ENCODE data around the gene CDH13. TPM values are rescaled to one million over a fixed set of nuclear protein-coding genes. Genes with fewer than 3 reads are reported as not detected.

Gene CDH13
- total RNA-seq, 1 experiment from 2014 or later: 49.3 TPM

DNA sequence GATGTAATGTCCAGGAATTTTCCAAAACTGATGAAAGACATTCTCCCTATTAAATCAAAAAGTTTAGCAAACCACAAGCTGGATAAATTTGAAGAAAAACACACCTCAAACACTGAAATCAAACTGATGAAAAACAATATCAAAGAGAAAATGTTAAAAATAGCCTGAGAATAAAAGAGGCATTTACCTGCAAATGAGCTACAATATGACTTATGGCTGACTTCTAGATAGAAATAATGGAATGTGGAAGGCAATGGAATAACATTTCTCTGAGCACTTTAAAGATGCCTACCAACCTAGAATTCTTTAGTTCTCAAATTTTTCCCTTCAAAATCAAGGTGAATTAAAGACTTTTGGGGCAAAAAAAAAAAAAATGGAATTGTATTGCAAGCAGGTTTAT, 1128.6 kb downstream of the CDH13 start:
- H3K4me3 Mint-ChIP-seq (ENCODE audit: unreplicated experiment): no peak overlapping the region
- no peak overlapping the region for H3K27ac Mint-ChIP-seq (ENCODE audit: low read depth, unreplicated experiment)
- ChIA-PET CTCF (no interaction called here), POLR2A (no interaction called here)
- no peaks in the 10 kb centered on the region for H3K4me1 Mint-ChIP-seq (ENCODE audit: insufficient read depth, unreplicated experiment)
- intact Hi-C loops (cut with micrococcal nuclease): no loop called here
- no TSS peak for BruUV-seq (replicated peaks)
- peaks cover 16% of the 10 kb centered on the region for H3K36me3 Mint-ChIP-seq (ENCODE audit: insufficient read depth, unreplicated experiment)
- H3K27me3 Mint-ChIP-seq (ENCODE audit: insufficient read depth, unreplicated experiment): no peaks in the 10 kb centered on the region
- H3K9me3 Mint-ChIP-seq (ENCODE audit: unreplicated experiment): peaks cover 13% of the 10 kb centered on the region
- no peak for TF ChIP-seq CTCF (IDR thresholded peaks at IDR 0.05; ENCODE audit: unreplicated experiment)
- no peak for DNase-seq (ENCODE audit: unreplicated experiment)

DNA sequence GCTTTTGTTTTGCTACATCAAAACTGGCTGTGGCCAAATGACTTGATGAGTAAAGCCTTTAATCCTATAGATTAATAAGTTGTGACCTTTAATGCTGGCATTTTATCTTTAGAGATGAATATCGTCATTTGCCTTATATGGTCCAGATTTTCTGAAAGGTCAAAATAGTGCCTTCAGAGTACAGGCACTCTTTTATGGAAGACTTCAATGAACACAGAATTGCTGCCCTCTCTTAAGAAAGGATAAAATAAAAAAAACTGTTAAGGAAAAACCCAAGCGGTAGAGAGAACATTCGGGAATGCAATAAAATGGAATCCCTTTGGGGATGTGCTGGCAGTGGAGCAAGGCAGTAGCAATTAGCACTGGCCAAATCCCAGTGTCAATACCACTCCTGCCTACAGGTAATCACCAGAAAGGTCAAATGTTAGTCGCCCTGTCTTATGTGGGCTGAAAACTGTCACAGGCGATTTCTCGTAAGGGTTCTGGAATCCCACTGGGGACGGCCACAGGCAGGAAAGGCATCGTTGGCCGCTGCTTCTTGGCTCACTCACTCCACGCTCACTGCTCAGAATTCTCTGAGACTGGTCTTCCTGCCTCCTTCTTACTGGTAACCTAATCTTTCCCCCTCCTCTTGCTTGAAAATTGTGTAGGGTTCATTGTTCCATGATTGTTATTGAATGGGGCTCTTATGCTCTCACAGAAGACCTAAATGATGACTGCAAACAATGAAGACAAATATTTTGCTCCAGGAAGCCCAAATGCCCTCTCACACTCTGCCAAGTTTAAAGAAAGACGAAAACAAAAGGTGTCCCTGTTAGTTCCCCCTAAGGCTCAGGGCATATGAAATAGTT, 1135.6 kb downstream of the CDH13 start:
- POLR2A ChIA-PET: no interaction called here
- Mint-ChIP-seq H3K27ac (ENCODE audit: low read depth, unreplicated experiment) (no peak overlapping the region), H3K27me3 (ENCODE audit: insufficient read depth, unreplicated experiment) (no peaks in the 10 kb centered on the region), H3K9me3 (ENCODE audit: unreplicated experiment) (no peaks in the 10 kb centered on the region), H3K36me3 (ENCODE audit: insufficient read depth, unreplicated experiment) (no peaks in the 10 kb centered on the region), H3K4me1 (ENCODE audit: insufficient read depth, unreplicated experiment) (no peaks in the 10 kb centered on the region), H3K4me3 (ENCODE audit: unreplicated experiment) (no peak overlapping the region)
- CTCF ChIA-PET: no interaction called here
- no TSS peak for BruUV-seq (replicated peaks)
- no peak for DNase-seq (ENCODE audit: unreplicated experiment)
- no peak for TF ChIP-seq CTCF (IDR thresholded peaks at IDR 0.05; ENCODE audit: unreplicated experiment)
- intact Hi-C loops (cut with micrococcal nuclease): no loop called here

DNA sequence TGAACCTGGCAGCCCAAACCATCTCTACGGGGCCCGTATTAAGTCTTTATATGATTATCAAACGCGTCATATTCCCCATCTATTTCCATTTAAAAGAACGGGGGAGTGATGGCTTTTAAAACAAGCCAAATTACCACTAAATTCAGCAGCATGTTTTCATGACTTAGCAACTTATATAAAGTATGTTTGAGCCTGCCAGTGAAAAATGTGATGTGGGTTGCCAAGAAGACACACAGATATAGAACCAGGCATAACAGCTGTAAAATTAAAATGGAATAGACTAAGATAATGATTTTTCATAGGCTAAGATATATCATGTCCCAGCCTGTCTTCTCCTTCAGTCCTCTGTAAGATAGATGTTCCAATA, 1136.2 kb downstream of the CDH13 start:
- Mint-ChIP-seq H3K27ac (ENCODE audit: low read depth, unreplicated experiment) (no peak overlapping the region), H3K36me3 (ENCODE audit: insufficient read depth, unreplicated experiment) (no peaks in the 10 kb centered on the region), H3K4me1 (ENCODE audit: insufficient read depth, unreplicated experiment) (no peaks in the 10 kb centered on the region), H3K9me3 (ENCODE audit: unreplicated experiment) (no peaks in the 10 kb centered on the region), H3K27me3 (ENCODE audit: insufficient read depth, unreplicated experiment) (no peaks in the 10 kb centered on the region), H3K4me3 (ENCODE audit: unreplicated experiment) (no peak overlapping the region)
- ChIA-PET POLR2A (no interaction called here), CTCF (no interaction called here)
- BruUV-seq (replicated peaks): no TSS peak
- no peak for TF ChIP-seq CTCF (IDR thresholded peaks at IDR 0.05; ENCODE audit: unreplicated experiment)
- DNase-seq (ENCODE audit: unreplicated experiment): no peak
- intact Hi-C loops (cut with micrococcal nuclease): no loop called here

DNA sequence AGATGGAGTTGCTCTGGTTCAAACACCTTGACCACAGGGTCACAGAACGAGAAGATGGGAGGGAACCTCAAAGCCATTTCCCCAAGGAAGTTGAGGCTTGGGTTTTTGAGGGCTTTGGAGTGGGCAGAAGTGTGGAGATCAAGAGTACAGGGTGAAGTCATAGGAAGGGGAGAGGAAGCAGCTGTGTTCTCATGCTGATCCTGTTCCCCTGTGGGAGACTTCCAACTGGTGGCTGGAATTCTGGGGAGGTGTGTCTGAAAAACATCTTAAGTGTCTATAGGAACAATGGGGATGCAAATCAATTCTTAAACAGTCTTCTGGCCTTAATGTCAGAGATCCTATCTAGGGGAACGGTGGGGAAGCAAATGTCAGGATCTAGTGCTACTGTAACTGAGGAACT, 1142.2 kb downstream of the CDH13 start:
- Mint-ChIP-seq H3K36me3 (ENCODE audit: insufficient read depth, unreplicated experiment) (no peaks in the 10 kb centered on the region), H3K27ac (ENCODE audit: low read depth, unreplicated experiment) (no peak overlapping the region), H3K27me3 (ENCODE audit: insufficient read depth, unreplicated experiment) (no peaks in the 10 kb centered on the region), H3K9me3 (ENCODE audit: unreplicated experiment) (no peaks in the 10 kb centered on the region), H3K4me1 (ENCODE audit: insufficient read depth, unreplicated experiment) (no peaks in the 10 kb centered on the region), H3K4me3 (ENCODE audit: unreplicated experiment) (no peak overlapping the region)
- no TSS peak for BruUV-seq (replicated peaks)
- no peak for DNase-seq (ENCODE audit: unreplicated experiment)
- ChIA-PET POLR2A (no interaction called here), CTCF (no interaction called here)
- no peak for TF ChIP-seq CTCF (IDR thresholded peaks at IDR 0.05; ENCODE audit: unreplicated experiment)
- intact Hi-C loops (cut with micrococcal nuclease): no loop called here

All from MCF 10A (cell line).